ENCODE data around the gene PPDPF. TPM values are rescaled to one million over a fixed set of nuclear protein-coding genes. Genes with fewer than 3 reads are reported as not detected.

The PPDPF gene
- total RNA-seq, 1 donor, result 85.4 TPM

Other genes starting within 250 kb of the PPDPF start
- gene ARFGAP1, start 248.0 kb upstream of the PPDPF start, total RNA-seq, result 63.1 and 68.4 TPM in 2 replicates
- gene COL20A1, start 227.6 kb upstream of the PPDPF start, total RNA-seq, result not detected in 2 replicates
- gene CHRNA4, start 159.4 kb upstream of the PPDPF start, total RNA-seq, result not detected in 2 replicates
- 0.36 TPM in 1 of 2 replicates, not detected in the other for gene KCNQ2, start 48.1 kb upstream of the PPDPF start, total RNA-seq
- gene EEF1A2, start 21.7 kb upstream of the PPDPF start, total RNA-seq, result not detected in 2 replicates
- under 0.01 TPM in 1 of 2 replicates, not detected in the other for gene PTK6, start 16.6 kb downstream of the PPDPF start, total RNA-seq
- gene SRMS, start 27.0 kb downstream of the PPDPF start, total RNA-seq, result not detected in 2 replicates
- under 0.01 TPM in 1 of 2 replicates, not detected in the other for gene FNDC11, start 33.4 kb downstream of the PPDPF start, total RNA-seq
- 23.3 and 27.5 TPM in 2 replicates for gene HELZ2, start 53.5 kb downstream of the PPDPF start, total RNA-seq
- 7.4 and 9.4 TPM in 2 replicates for gene GMEB2, start 106.3 kb downstream of the PPDPF start, total RNA-seq
- 1.1 and 2.1 TPM in 2 replicates for gene STMN3, start 132.7 kb downstream of the PPDPF start, total RNA-seq
- 10.9 and 11.8 TPM in 2 replicates for gene RTEL1, start 137.5 kb downstream of the PPDPF start, total RNA-seq
- 2.1 and 2.9 TPM in 2 replicates for gene TNFRSF6B, start 175.9 kb downstream of the PPDPF start, total RNA-seq
- 21.7 and 23.0 TPM in 2 replicates for gene ARFRP1, start 187.2 kb downstream of the PPDPF start, total RNA-seq
- 15.6 and 18.8 TPM in 2 replicates for gene ZGPAT, start 187.3 kb downstream of the PPDPF start, total RNA-seq
- 1.8 and 2.9 TPM in 2 replicates for gene LIME1, start 215.9 kb downstream of the PPDPF start, total RNA-seq
- 27.5 and 29.5 TPM in 2 replicates for gene SLC2A4RG, start 219.0 kb downstream of the PPDPF start, total RNA-seq

All from osteoblast (primary cell).